Measurements from ENCODE around the gene ATP6V1C2. TPM values are rescaled to one million over a fixed set of nuclear protein-coding genes. Genes with fewer than 3 reads are reported as not detected.

Gene ATP6V1C2
- total RNA-seq, 1 donor from 2014 or later = not detected

DNA sequence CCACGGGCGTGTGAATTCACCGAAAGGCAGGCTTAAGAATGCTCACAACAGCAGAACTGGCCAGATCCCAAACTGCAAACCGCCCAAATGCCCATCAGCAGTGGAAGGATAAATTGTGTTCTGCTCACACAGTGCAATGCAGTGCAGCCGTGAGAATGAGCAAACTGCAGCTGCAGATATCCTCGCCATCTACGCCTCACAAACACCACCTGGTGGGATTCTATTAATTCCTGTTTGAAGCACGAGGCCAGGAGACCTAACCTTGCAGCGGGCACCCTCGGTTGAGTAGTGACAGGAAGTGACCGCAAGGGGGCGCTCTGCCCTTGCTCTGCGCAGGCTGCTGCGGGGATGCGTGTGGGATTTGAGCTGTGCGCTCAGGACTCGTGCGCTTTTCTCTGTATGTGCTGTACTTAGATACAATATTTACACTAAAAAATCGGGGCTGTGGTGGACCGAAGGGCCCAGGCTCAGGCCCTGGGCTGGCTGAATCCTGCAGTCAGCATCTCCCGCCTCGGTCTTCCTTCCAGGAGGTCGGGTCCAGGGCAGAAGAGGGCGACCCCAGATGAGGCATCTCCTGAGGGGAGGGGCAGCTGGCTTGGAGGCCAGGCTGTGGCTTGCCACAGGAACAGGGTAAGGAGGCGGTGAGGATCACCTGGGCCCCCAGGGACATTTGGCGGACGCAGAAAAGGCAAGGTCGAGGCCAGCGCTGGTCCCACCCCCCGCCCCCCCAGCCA, 110.9 kb downstream of the ATP6V1C2 start:
- Mint-ChIP-seq H3K36me3 (ENCODE audit: low read depth) (no peaks in the 10 kb centered on the region), H3K9me3 (ENCODE audit: low read depth) (no peaks in the 10 kb centered on the region), H3K4me1 (ENCODE audit: low read depth) (peaks cover 6% of the 10 kb centered on the region), H3K27ac (ENCODE audit: unreplicated experiment) (no peak overlapping the region), H3K4me3 (ENCODE audit: unreplicated experiment) (no peak overlapping the region), H3K27me3 (ENCODE audit: low read depth) (peaks cover 25% of the 10 kb centered on the region)
- no peak for DNase-seq (ENCODE audit: low spot score)
- TF ChIP-seq, protein P1, sequence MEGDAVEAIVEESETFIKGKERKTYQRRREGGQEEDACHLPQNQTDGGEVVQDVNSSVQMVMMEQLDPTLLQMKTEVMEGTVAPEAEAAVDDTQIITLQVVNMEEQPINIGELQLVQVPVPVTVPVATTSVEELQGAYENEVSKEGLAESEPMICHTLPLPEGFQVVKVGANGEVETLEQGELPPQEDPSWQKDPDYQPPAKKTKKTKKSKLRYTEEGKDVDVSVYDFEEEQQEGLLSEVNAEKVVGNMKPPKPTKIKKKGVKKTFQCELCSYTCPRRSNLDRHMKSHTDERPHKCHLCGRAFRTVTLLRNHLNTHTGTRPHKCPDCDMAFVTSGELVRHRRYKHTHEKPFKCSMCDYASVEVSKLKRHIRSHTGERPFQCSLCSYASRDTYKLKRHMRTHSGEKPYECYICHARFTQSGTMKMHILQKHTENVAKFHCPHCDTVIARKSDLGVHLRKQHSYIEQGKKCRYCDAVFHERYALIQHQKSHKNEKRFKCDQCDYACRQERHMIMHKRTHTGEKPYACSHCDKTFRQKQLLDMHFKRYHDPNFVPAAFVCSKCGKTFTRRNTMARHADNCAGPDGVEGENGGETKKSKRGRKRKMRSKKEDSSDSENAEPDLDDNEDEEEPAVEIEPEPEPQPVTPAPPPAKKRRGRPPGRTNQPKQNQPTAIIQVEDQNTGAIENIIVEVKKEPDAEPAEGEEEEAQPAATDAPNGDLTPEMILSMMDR (IDR thresholded peaks at IDR 0.05) = peak; percentile 98

DNA sequence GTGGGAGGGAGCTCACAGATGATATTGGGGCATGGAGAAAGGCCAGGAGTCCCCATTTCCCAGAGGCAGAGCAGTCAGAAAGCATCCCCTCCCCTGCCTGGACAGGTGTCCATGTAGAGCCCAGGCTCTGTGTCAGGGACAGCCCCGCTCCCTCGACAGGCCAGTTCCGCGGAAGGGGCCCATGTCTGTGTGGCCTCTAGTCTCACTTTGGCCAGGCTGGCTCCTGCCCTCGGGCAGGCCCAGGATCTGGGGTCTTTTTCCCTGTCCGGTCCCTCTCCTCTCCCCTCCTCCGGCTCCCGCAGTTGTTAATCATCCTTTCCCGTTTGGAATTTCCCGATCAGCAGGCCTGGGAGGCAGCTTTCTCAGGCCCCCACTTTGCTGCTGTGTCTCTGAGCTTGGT, 111.6 kb downstream of the ATP6V1C2 start:
- Mint-ChIP-seq H3K4me3 (ENCODE audit: unreplicated experiment) (no peak overlapping the region), H3K36me3 (ENCODE audit: low read depth) (no peaks in the 10 kb centered on the region), H3K27me3 (ENCODE audit: low read depth) (peaks cover 28% of the 10 kb centered on the region), H3K4me1 (ENCODE audit: low read depth) (peaks cover 6% of the 10 kb centered on the region), H3K27ac (ENCODE audit: unreplicated experiment) (no peak overlapping the region), H3K9me3 (ENCODE audit: low read depth) (no peaks in the 10 kb centered on the region)
- TF ChIP-seq, protein P1 (IDR thresholded peaks at IDR 0.05) = no peak
- DNase-seq (ENCODE audit: low spot score) = no peak

DNA sequence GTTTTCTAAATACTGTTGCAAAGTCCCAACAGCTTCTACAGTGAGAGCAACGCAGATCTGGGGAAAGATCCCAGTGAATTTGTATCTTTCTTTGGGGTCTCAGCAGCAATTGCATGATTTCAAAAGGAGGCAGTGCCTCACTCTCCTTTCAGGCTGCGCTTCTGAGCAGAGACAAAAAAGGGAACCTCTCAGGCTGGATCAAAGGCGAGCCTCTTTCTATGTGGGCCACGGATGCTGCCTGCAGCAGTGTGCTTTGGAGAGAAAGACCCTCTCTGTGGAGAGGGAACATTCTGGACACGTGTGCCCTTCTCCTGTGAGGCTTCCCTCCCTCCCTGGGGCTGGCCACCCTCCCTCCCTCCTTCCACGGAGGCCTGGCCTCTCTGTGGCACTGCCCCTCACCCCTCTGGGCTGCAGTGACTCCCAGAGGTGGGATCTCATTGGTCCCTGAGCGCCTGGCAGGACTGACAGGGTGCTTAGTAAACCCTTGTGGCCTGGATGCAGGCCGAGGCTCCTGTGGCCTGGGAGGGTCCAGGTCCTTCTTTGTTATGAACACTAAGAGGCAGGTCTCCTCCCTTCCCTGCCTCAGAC, 112.7 kb downstream of the ATP6V1C2 start:
- no peak overlapping the region for H3K4me3 Mint-ChIP-seq (ENCODE audit: unreplicated experiment)
- TF ChIP-seq, protein P1 (IDR thresholded peaks at IDR 0.05) = no peak
- peaks cover 6% of the 10 kb centered on the region for H3K4me1 Mint-ChIP-seq (ENCODE audit: low read depth)
- no peaks in the 10 kb centered on the region for H3K9me3 Mint-ChIP-seq (ENCODE audit: low read depth)
- no peak for DNase-seq (ENCODE audit: low spot score)
- H3K36me3 Mint-ChIP-seq (ENCODE audit: low read depth) = no peaks in the 10 kb centered on the region
- H3K27ac Mint-ChIP-seq (ENCODE audit: unreplicated experiment) = no peak overlapping the region
- peaks cover 29% of the 10 kb centered on the region for H3K27me3 Mint-ChIP-seq (ENCODE audit: low read depth)

Other genes starting within 250 kb of the ATP6V1C2 start
- gene NOL10, start 31.7 kb upstream of the ATP6V1C2 start, total RNA-seq = 19.4 to 25.1 TPM (median 22.0 TPM) in 3 replicates
- 196 to 412 TPM (median 198 TPM) in 3 replicates for gene PDIA6, start 91.2 kb downstream of the ATP6V1C2 start, total RNA-seq
- not detected in 3 replicates for gene KCNF1, start 190.3 kb downstream of the ATP6V1C2 start, total RNA-seq